Neuronal stem cell (in vitro differentiated cells): ENCODE measurements around the gene GABRB2.

Experiments used
- DNase-seq: peaks from one replicate; pipeline ENCODE4 v3.0.0-alpha.2; 2013; ENCODE audit warnings: low spot score
- H2AFZ ChIP-seq: one replicate; pipeline ENCODE4 v1.6.1; 2013; ENCODE audit warnings: mild to moderate bottlenecking, low read length, inconsistent platforms
- H2AK5ac ChIP-seq: 2 replicates; pipeline ENCODE4 v1.6.1; 2013; ENCODE audit warnings: low read depth, mild to moderate bottlenecking, inconsistent platforms, low read length, moderate library complexity, mixed read lengths
- H2BK120ac ChIP-seq: 2 replicates; pipeline ENCODE4 v1.6.1; 2013; ENCODE audit warnings: low read depth, mild to moderate bottlenecking, inconsistent platforms, low read length, moderate library complexity, mixed read lengths
- H2BK12ac ChIP-seq: one replicate; pipeline ENCODE4 v1.6.1; 2013; ENCODE audit warnings: low read length, inconsistent platforms
- H2BK15ac ChIP-seq: 2 replicates; pipeline ENCODE4 v1.6.1; 2013; ENCODE audit warnings: mild to moderate bottlenecking, low read length, inconsistent platforms, mixed read lengths
- H2BK5ac ChIP-seq: one replicate; pipeline ENCODE4 v1.6.1; 2013; ENCODE audit warnings: inconsistent platforms, mild to moderate bottlenecking, low read length, moderate library complexity
- H3K14ac ChIP-seq: one replicate; pipeline ENCODE4 v1.6.1; 2013; ENCODE audit warnings: low read length, inconsistent platforms
- H3K18ac ChIP-seq: 2 replicates; pipeline ENCODE4 v1.6.1; 2013; ENCODE audit warnings: low read length, inconsistent platforms
- H3K23ac ChIP-seq: 2 replicates; pipeline ENCODE4 v1.6.1; 2013; ENCODE audit warnings: low read depth, mild to moderate bottlenecking, mixed read lengths, low read length, inconsistent platforms; ENCODE audit not compliant: poor library complexity
- H3K27ac ChIP-seq: replicated peaks from 3 replicates; pipeline ENCODE4 v1.5.1; 2013; ENCODE audit warnings: low read length, inconsistent platforms
- H3K27me3 ChIP-seq, 3 experiments: 2 replicates each; pipeline ENCODE4 v1.6.1; 2013; ENCODE audit warnings: low read length in 3 of 3, mild to moderate bottlenecking in 2 of 3, inconsistent platforms in 1 of 3, low read depth in 1 of 3, mixed read lengths in 1 of 3, moderate library complexity in 1 of 3; ENCODE audit not compliant: control insufficient read depth in 3 of 3, insufficient read depth in 3 of 3
- H3K36me3 ChIP-seq, 2 donors: replicated peaks in 1 of 2; 2 replicates each; pipeline ENCODE4 v1.6.1; 2013; ENCODE audit warnings: low read length in 2 of 2; ENCODE audit not compliant: control insufficient read depth in 2 of 2, insufficient read depth in 2 of 2
- H3K4ac ChIP-seq: 2 replicates; pipeline ENCODE4 v1.6.1; 2013; ENCODE audit warnings: inconsistent platforms, mild to moderate bottlenecking, low read length, moderate library complexity
- H3K4me1 ChIP-seq, 2 donors: 1 replicate in 1 of 2; 2 replicates in 1 of 2; pipeline ENCODE4 v1.6.1; 2013; ENCODE audit warnings: low read length in 2 of 2, low read depth in 1 of 2; ENCODE audit not compliant: control insufficient read depth in 2 of 2, insufficient read depth in 1 of 2
- H3K4me2 ChIP-seq: one replicate; pipeline ENCODE4 v1.6.1; 2013; ENCODE audit warnings: mild to moderate bottlenecking, low read length, inconsistent platforms; ENCODE audit not compliant: insufficient read depth, poor library complexity, severe bottlenecking
- H3K4me3 ChIP-seq, 2 donors: 2 replicates each; pipeline ENCODE4 v1.5.1; 2013; ENCODE audit warnings: low read length in 2 of 2, mild to moderate bottlenecking in 2 of 2, inconsistent platforms in 1 of 2, moderate library complexity in 1 of 2
- H3K79me1 ChIP-seq: one replicate; pipeline ENCODE4 v1.6.1; 2013; ENCODE audit warnings: low read depth, mild to moderate bottlenecking, inconsistent platforms, low read length, moderate library complexity
- H3K9ac ChIP-seq: one replicate; pipeline ENCODE4 v1.6.1; 2013; ENCODE audit warnings: mild to moderate bottlenecking, low read depth, low read length, inconsistent platforms; ENCODE audit not compliant: poor library complexity
- H3K9me3 ChIP-seq, 2 donors: replicated peaks in 1 of 2; 2 replicates each; pipeline versions ENCODE3 to v1.6.1; 2013; ENCODE audit warnings: low read length in 2 of 2, mild to moderate bottlenecking in 2 of 2, inconsistent platforms in 1 of 2, low read depth in 1 of 2, mixed read lengths in 1 of 2, moderate library complexity in 1 of 2; ENCODE audit not compliant: control insufficient read depth in 2 of 2, insufficient read depth in 1 of 2
- H4K8ac ChIP-seq: one replicate; pipeline ENCODE4 v1.6.1; 2013; ENCODE audit warnings: low read depth, mild to moderate bottlenecking, inconsistent platforms, low read length, moderate library complexity
- H4K91ac ChIP-seq: one replicate; pipeline ENCODE4 v1.6.1; 2013; ENCODE audit warnings: low read length, low read depth, mild to moderate bottlenecking, inconsistent platforms; ENCODE audit not compliant: poor library complexity
- WGBS, 2 donors: extraction: QIAGEN DNeasy Blood & Tissue Kit; methylation state at CpG; one replicate each; pipeline ENCODE4 v1.1.7; 2013; ENCODE audit warnings: missing lambda C conversion rate in 2 of 2, mixed read lengths in 1 of 2; ENCODE audit not compliant: insufficient read length in 2 of 2, insufficient replicate concordance in 1 of 2; ENCODE audit errors: extremely low coverage in 2 of 2; 5-methylcytosine and 5-hydroxymethylcytosine counted together

Gene GABRB2

DNA sequence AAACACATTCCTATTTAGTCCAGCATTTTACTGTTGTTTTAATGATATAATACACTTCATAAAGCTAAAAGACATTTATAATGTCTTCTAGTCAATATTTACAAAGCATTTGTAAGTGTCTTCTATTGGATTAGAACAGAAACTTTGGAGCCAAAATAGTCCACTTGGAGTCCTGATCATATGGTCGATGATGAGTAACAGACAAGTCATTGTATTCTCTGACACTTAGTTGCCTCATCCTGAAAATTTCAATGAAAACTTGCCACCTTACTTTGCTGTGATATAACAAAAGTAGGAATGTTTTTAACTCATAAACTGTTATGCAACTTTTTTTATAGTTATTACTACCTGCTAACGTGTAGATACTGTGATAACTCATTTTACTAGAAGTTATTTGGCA, 132.5 kb downstream of the GABRB2 start:
- Histone ChIP-seq H3K9ac (no peak overlapping the region), H2BK120ac (no peak overlapping the region), H2BK12ac (no peak overlapping the region), H4K8ac (no peak overlapping the region), H3K4me1 (no peaks in the 10 kb centered on the region), H3K4me2 (no peak overlapping the region), H2AFZ (no peak overlapping the region), H3K23ac (no peak overlapping the region), H3K36me3 (no peaks in the 10 kb centered on the region), H2AK5ac (no peak overlapping the region), H3K4ac (no peak overlapping the region), H3K79me1 (no peaks in the 10 kb centered on the region), H3K4me3 (no peak overlapping the region), H3K27me3 (no peaks in the 10 kb centered on the region), H4K91ac (no peak overlapping the region), H3K27ac (no peak overlapping the region), H3K18ac (no peak overlapping the region), H2BK15ac (no peak overlapping the region), H3K14ac (no peak overlapping the region), H3K9me3 (no peaks in the 10 kb centered on the region), H2BK5ac (no peak overlapping the region)
- WGBS, 2 donors, result no CpG with 5 or more reads among the region's 2 CpGs
- DNase-seq, result no peak

DNA sequence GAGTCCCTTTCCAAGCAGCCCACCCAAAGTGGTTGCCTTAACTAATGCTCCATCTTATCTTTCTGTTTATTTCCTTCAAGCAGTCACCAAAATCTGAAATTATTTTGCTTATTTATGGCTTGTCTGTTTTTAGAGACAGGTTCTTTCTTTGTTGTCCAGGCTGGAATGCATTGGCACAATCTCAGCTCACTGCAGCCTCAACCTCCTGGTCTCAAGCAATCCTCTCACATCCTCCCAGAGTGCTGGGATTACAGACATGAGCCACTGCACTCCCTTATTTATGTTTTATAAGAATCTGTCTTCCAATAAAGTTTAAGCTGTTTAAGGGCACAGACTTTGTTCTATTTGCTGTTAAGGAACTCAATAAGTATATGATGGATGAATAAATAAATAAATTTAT, 133.7 kb downstream of the GABRB2 start:
- Histone ChIP-seq H3K4me3 (no peak overlapping the region), H2AFZ (no peak overlapping the region), H4K91ac (no peak overlapping the region), H3K79me1 (no peaks in the 10 kb centered on the region), H2BK12ac (no peak overlapping the region), H3K14ac (no peak overlapping the region), H2BK5ac (no peak overlapping the region), H3K4me2 (no peak overlapping the region), H4K8ac (no peak overlapping the region), H3K27me3 (no peaks in the 10 kb centered on the region), H3K9me3 (no peaks in the 10 kb centered on the region), H2BK15ac (no peak overlapping the region), H2AK5ac (no peak overlapping the region), H3K4ac (no peak overlapping the region), H3K27ac (no peak overlapping the region), H3K18ac (no peak overlapping the region), H3K23ac (no peak overlapping the region), H3K36me3 (no peaks in the 10 kb centered on the region), H3K4me1 (no peaks in the 10 kb centered on the region), H2BK120ac (no peak overlapping the region), H3K9ac (no peak overlapping the region)
- DNase-seq, result no peak

- Histone ChIP-seq H3K79me1 (no peaks in the 10 kb centered on the region), H4K91ac (no peak overlapping the region), H3K27ac (no peak overlapping the region)
Observed at GRCh38 chr5:161411156-161411555, 135.4 kb downstream of the GABRB2 start.

DNA sequence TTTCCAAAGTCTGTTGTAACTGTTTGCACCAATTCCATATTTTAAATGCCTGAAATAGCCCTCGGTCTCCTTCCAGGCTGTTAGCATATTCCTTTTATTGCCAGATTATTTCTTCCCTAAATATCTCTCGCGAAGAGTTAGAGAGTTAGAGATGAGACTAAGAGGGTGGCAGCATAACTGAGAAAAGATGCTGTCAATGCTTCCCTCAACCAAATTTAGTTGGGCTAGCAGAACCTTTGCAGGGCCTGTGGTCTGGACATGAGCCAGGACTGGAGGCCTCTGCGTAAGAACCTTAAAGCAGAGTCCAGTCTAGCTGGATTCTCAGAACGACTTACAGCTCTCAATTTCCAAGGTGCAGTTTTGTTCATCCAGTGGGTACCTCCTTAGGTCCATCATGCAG, 135.9 kb downstream of the GABRB2 start:
- Histone ChIP-seq H3K9ac (no peak overlapping the region), H2BK15ac (no peak overlapping the region), H2BK120ac (no peak overlapping the region), H2AK5ac (no peak overlapping the region), H3K18ac (no peak overlapping the region), H3K4ac (no peak overlapping the region), H3K14ac (no peak overlapping the region), H3K27me3 (no peaks in the 10 kb centered on the region), H3K4me1 (no peaks in the 10 kb centered on the region), H2BK12ac (no peak overlapping the region), H3K4me2 (no peak overlapping the region), H3K9me3 (no peaks in the 10 kb centered on the region), H3K79me1 (no peaks in the 10 kb centered on the region), H3K27ac (no peak overlapping the region), H2BK5ac (no peak overlapping the region), H3K23ac (no peak overlapping the region), H3K4me3 (no peak overlapping the region), H4K8ac (no peak overlapping the region), H3K36me3 (no peaks in the 10 kb centered on the region), H4K91ac (no peak overlapping the region), H2AFZ (no peak overlapping the region)
- WGBS, 2 donors, result no CpG with 5 or more reads among the region's 5 CpGs
- no peak for DNase-seq

More at GRCh38 chr5:161411156-161411555, 135.4 kb downstream of the GABRB2 start:
- Histone ChIP-seq H3K18ac (no peak overlapping the region), H2BK120ac (no peak overlapping the region), H3K14ac (no peak overlapping the region), H3K27me3 (no peaks in the 10 kb centered on the region), H4K8ac (no peak overlapping the region), H3K36me3 (no peaks in the 10 kb centered on the region), H2AFZ (no peak overlapping the region), H2BK15ac (no peak overlapping the region), H3K9ac (no peak overlapping the region), H3K4me3 (no peak overlapping the region), H3K4ac (no peak overlapping the region), H3K4me2 (no peak overlapping the region), H3K4me1 (no peaks in the 10 kb centered on the region), H3K23ac (no peak overlapping the region), H2AK5ac (no peak overlapping the region), H2BK12ac (no peak overlapping the region), H2BK5ac (no peak overlapping the region), H3K9me3 (no peaks in the 10 kb centered on the region)
- no peak for DNase-seq
